HG03378 (cell line): Measurements from ENCODE around the gene PPP1R1B.
A peak's percentile ranks its signal among the peaks of the same experiment; 100 is the strongest.

ENCODE experiments used
- ATAC-seq: cut with Tn5 transposase; IDR thresholded peaks from one replicate; pipeline ENCODE4 v1.9.1; 2021; ENCODE audit warnings: mild to moderate bottlenecking, moderate library complexity; ENCODE audit not compliant: unreplicated experiment

PPP1R1B gene

DNA sequence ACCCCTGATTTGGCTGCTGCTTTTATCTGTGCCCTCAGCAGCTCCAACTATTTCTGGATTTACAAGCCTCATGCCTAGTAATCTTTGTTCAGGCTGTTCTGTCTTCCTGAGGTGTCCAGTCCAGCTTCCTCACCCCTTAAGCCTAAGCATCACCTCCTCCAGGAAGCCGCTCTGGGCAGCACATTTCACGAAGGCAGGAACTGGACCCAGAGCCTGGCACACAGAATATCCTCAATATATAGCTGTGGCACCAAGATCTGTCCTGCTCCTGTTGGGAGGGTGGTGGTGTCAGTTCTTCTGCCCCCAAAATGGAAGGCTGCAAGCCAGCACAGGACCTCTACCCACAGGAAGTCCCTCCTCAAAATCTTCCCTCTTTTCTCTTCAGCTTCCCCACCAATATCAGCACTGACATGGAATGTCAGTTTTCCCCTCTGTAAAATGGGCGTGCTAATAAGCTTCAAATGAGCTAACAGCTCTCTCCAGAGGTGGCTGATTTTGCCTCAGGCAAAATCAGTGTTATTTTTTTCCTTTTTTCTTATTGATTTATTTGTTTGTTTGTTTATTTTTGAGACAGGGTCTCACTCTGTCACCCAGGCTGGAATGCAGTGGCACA lies 12.1 kb upstream of the PPP1R1B start:
- no peak for ATAC-seq

DNA sequence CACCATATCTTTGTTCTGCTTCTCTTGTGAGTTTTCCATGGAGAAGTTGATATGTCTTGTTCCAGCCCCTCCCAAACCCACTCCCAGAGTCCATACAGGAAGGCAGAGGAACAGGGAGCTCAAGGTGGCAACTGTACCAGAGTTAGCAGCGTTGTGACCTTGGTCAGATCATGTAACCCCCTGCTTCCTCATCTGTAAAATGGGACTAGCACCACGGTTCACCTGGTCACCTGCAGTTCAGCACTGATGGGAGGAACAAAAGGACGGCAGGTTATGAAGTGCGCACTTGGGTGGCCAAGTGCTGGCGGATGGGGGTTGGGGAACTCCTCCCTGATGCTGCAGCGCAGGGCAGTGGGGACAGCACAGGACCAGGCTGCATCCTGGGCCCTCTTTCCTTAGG lies 11.3 kb upstream of the PPP1R1B start:
- no peak for ATAC-seq

DNA sequence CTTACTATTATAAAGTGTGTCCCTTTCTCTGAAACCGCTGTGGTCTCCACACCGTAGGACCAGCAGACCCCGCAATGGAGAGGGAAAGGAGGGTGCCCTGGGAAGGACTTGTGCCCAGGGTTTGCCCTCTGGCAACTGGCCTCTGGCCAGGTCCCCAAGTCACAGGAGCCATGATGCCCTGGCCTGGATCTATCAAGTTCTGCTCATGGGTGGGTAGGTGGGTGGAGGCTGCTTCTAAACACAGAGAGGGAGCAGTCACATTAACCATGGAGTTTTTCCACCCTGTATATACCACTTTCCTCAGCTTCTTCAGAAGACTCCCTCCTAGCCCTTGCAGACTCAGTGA lies 9.7 kb upstream of the PPP1R1B start:
- ATAC-seq, result no peak

GRCh38 chr17:39617446-39618245 lies 9.1 kb upstream of the PPP1R1B start:
- ATAC-seq, result no peak

GRCh38 chr17:39618246-39618913 lies 8.4 kb upstream of the PPP1R1B start:
- no peak for ATAC-seq

DNA sequence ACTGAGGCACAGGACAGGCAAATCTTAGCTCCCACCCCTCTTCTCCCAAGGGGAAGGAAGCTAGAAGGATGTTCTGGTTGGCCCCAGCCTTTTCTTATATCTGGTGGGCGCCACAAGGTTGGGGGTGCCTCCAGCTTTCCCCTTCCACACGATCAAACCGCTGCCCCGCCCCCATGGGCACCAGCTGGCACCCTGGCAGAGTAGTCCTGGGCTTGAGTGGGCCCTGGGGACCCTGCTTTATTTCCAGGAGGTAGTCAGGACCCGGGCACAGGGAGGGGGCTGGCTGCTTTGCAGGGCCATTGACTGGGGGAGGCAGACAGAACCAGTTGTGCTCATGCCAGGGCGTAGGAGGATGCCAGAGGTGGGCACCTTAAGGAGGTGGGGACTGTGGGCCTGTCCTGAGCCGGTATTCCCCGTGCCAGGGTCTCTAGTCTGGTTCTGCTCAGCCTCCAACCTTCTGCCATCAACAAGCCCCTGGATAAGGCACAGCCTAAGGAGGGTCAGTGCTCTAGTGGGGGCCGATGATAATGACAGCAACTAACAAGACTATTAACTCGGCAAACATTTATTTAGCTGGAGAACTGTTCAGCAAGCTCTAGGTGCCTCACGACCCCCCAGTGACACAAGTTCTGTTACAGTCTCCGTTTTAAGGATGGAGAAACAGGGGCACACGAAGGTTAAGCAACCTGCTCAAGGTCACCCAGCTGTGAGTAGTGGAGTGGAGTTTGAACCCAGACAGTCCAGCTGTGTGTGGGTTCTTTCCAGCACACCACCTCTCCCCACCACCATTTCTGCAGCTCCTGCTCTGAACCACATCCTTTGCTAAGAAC lies 7.6 kb upstream of the PPP1R1B start:
- ATAC-seq, result no peak

- no peak for ATAC-seq
Observed at GRCh38 chr17:39619786-39620101, 7.0 kb upstream of the PPP1R1B start.

GRCh38 chr17:39621523-39622379 lies 5.0 kb upstream of the PPP1R1B start:
- peak; percentile 66 for ATAC-seq

DNA sequence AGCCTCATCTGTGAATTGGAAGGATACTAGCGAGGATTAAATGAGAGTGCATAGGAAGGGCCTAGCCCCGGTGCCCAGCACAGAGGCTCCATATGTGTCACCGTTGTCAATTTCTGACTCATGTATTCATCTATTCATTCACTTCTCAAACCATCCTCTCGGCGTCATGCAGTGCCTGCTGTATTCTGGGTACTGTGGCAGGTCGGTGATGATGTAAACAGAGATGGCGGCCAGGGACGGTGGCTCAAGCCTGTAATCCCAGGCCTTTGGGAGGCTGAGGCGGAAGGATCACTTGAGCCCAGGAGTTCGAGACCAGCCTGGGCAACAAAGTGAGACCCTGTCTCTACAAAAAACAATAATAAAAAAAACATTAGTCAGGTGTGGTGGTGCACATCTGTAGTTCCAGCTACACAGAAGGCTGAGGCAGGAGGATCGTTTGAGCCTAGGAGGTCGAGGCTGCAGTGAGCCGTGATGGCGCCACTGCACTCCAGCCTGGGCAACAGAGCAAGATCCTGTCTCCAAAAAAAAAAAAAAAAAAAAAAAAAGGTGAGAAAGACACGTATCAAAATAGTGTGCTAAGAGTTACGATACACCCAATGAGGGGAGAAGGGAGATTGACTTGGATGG lies 4.3 kb upstream of the PPP1R1B start:
- ATAC-seq, result peak; percentile 36

- no peak for ATAC-seq
Observed at GRCh38 chr17:39623356-39623950, 3.3 kb upstream of the PPP1R1B start.

- no peak for ATAC-seq
Observed at GRCh38 chr17:39624313-39624712, 2.4 kb upstream of the PPP1R1B start.

GRCh38 chr17:39625198-39625785 lies 1.5 kb upstream of the PPP1R1B start:
- ATAC-seq, result no peak

GRCh38 chr17:39627047-39627711 lies 427 bp downstream of the PPP1R1B start:
- no peak for ATAC-seq

GRCh38 chr17:39627712-39628516 lies 1.2 kb downstream of the PPP1R1B start:
- ATAC-seq, result no peak

- ATAC-seq, result no peak
Observed at GRCh38 chr17:39628655-39629493, 2.1 kb downstream of the PPP1R1B start.

DNA sequence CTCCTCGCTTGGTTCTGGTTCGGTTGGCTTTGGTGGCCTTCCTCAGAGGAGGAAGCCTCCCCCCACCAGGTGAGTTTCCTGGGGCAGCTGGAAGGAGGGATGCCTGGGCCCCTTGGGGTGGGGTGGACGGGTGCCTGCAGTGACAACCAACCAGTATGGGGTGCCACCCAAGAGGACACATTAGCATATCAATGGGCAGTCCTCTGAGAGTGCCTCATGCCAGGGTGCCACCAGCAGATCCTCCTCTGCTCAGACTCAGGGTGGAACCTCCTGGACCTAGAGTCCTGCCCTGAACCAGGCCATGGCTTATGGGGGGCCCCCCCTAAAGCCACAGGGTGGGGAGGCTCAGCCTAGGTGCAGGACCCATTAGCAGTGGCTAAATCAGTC lies 2.7 kb downstream of the PPP1R1B start:
- ATAC-seq, result no peak

- no peak for ATAC-seq
Observed at GRCh38 chr17:39629898-39630297, 3.1 kb downstream of the PPP1R1B start.
